Testis (tissue), 2 donors: ENCODE results near the gene RBM20.

Source experiments
- POLR2A ChIP-seq: fragments of 450-650 bp; IDR thresholded peaks from one replicate; pipeline ENCODE4 v1.6.1; 2017; ENCODE audit warnings: antibody characterized with exemption, mild to moderate bottlenecking, moderate library complexity
- TF ChIP-seq, protein P1 (sequence below), 3 experiments: fragments of 450-650 bp in 2 of 3; fragments of 200-600 bp in 1 of 3; sonication (generic) in 1 of 3; IDR thresholded peaks; one replicate each; pipeline ENCODE4 v1.5.1; 2016 to 2019; ENCODE audit warnings: antibody characterized with exemption in 3 of 3, mild to moderate bottlenecking in 2 of 3, moderate library complexity in 1 of 3

DNA sequence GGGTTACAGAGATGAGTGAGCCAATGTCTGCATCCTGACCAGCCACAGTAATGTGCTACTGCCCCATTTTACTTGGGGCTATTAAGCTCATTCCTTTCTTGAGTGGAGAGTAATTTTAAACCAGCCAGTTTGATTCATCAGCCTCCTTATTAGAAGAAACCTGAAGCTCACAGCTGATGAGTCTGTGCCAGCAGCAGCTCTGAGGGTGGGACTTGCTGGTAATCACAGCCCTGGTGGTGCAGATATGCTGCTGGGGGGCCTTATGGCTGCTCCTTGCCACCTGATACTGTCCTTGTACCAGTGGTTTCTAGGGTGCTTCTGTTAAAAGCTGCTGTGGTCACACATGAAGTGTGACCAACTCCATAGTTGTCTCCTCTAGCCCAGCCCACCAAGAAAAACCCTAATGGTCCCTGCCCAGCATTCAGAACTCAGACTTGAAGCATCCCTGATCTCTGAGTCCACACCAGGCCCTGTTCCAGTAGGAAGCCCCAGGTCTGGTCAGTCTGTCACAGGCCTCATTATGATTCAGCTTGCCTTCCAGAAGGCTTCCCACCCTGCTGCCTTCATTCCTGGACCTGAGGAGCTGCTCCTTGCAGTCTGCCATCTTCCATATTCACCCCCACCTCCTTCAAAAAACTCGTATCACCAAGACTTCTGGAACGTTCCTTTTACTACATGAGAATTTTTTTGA is 28.9 kb upstream of the RBM20 start:
- TF ChIP-seq, protein P1, sequence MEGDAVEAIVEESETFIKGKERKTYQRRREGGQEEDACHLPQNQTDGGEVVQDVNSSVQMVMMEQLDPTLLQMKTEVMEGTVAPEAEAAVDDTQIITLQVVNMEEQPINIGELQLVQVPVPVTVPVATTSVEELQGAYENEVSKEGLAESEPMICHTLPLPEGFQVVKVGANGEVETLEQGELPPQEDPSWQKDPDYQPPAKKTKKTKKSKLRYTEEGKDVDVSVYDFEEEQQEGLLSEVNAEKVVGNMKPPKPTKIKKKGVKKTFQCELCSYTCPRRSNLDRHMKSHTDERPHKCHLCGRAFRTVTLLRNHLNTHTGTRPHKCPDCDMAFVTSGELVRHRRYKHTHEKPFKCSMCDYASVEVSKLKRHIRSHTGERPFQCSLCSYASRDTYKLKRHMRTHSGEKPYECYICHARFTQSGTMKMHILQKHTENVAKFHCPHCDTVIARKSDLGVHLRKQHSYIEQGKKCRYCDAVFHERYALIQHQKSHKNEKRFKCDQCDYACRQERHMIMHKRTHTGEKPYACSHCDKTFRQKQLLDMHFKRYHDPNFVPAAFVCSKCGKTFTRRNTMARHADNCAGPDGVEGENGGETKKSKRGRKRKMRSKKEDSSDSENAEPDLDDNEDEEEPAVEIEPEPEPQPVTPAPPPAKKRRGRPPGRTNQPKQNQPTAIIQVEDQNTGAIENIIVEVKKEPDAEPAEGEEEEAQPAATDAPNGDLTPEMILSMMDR (IDR thresholded peaks at IDR 0.05) = no peak
- no peak for TF ChIP-seq POLR2A
